Stimulated activated CD4-positive, alpha-beta T cell treated with anti-CD3 and anti-CD28 coated beads, Interleukin-1b, Interleukin-23, amount 100 ng/mL, for 4 hours (primary cell): ENCODE measurements around the gene RAD51B.
"Not testable (repeated sequence)": the region's sequence is repeated elsewhere in the genome, so short reads cannot be mapped to it uniquely, and the experiment has no call there.

ENCODE experiments used
- DNase-seq, 2 donors: peaks; one replicate each; pipeline ENCODE4 v3.0.0-alpha.2; 2020; ENCODE audit warnings: low read depth in 2 of 2

RAD51B gene

DNA sequence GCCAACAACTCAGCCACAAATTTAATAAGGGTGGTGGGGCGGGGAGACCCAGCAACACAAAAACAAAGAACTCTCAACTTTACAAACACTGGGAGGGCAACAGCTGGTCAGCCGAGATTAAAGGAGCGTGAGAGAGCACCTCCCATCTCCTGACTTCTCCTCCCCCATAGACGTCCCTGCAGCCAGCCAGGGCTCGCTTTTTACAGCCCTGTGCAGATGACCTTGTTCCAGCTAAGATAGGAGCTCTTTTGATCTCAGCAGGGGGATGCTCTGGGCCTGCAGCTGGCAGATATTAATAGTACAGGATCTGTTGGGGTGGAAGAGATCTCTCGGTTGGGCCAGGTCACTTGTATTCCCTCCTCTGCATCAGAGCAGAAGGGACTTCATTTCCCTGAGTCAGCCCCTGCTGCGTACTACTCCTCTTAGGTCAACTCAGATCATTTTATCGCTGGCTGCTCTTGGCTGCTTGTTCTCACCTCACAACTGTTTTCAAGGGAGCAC, 475.8 kb downstream of the RAD51B start:
- DNase-seq, result no peak

DNA sequence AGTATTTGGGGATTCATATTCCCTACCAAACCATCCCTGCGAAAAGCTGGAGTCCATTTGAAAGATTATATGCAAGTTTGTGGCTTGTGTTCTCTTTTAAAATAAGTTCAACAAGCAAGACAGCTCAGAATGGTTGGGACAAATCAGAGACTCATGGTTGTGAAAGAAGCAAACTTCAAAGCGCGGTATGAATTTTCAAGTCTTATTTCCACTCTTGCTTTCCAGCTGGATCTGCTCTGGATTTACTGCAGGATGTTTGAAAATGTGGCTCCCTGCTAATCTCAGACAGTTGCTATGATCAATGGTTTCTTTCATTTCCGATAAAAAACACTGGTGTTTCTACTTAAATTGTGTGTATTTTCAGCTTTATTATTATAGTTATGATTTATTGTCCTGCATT, 477.5 kb downstream of the RAD51B start:
- no peak for DNase-seq

DNA sequence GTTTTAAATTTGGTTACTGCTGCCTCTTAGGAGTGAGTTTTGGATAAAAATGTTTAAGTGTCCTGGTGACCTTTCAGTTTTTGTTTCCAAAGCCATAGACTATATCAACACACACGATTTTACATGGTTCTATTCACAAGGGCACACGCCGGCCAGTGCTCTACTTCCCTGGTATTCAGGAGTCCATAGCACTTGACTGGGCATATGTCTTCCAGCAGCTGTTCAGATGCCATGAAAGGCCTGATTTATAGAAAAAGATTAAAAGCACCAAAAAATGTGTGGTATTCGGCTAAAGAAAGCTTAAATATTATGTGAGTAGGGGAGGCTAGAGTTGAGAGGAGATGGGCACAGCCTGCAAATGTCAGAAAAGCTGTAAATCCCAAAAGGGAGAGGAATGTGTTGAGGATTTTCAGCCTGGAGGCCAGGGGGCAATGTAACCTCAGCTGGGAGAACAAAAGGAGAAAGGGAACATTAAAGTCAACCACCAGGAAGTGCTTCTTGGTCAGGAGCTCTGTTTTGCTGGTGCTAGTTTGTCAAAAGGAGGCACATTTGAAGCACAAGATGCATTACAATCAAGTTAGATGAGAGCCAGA, 478.4 kb downstream of the RAD51B start:
- DNase-seq, result no peak

DNA sequence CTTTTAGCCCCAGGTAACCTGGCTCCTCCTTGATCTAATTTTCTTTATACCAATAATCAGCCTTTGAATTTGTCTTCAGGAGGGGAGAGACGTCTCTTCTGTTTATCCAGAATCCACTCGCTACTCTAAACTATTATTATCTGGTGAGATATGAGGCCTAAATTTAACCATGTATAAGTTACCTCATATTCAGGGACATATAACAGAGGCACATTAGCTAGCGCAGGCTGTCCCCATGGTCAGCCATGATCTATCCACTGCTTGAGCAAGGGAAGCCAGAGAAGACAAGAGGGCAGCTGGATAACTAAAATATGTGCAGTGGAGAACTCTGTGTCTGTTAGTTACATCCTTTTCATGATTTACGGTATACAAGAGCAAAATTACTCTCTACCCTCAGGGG, 481.0 kb downstream of the RAD51B start:
- no peak for DNase-seq

DNA sequence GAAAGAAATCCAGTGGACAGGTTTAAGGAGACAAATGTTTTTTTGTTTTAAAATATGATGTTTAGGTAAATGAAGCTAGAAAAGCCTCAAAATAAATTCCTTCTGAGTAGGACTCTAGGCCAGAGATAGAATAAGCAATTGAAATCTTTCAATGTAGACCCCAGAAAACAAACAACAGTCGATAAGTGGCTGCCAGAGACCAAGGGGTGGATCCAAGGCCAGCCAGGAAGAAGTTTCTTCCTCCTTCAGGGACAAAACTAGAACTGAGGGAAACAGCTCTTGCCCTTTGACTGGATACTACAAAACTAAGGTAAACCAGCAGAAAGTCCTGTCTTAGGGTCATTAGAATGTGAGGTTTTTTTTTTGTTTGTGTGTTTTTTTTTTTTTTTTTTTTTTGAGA, 481.6 kb downstream of the RAD51B start:
- no peak for DNase-seq

DNA sequence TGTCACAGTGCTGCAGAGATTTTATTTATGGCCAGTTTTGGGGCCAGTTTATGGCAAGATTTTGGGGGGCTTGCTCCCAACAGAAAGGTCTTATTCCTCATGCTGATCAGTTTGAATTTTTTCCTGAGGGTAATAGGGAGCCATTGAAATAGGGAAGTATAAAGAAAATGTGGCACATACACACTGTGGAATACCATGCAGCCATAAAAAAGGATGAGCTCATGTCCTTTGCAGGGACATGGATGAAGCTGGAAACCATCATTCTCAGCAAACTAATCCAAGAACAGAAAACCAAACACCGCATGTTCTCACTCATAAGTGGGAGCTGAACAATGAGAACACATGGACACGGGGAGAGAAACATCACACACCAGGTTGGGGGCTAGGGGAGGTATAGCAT, 483.4 kb downstream of the RAD51B start:
- DNase-seq, result not testable (repeated sequence)

DNA sequence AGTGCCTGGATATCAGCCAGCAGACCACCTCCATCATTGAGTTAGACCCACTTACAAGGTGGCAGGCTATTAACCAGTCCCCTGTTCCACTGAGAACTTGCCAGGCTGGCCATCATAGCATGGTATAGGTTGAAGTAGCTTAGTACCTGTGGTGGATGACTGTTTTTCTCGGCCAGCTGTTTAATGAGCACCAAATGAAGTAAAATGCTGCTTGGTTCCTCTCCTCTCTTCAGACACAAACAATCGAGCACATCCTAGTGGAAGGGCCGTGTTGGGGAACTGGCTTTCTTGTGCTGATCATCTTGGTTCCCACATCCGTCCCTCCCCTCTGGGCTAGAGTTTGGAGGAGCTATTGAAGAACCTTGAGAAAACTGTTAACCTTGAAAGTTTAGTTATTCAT, 486.2 kb downstream of the RAD51B start:
- DNase-seq, result no peak

DNA sequence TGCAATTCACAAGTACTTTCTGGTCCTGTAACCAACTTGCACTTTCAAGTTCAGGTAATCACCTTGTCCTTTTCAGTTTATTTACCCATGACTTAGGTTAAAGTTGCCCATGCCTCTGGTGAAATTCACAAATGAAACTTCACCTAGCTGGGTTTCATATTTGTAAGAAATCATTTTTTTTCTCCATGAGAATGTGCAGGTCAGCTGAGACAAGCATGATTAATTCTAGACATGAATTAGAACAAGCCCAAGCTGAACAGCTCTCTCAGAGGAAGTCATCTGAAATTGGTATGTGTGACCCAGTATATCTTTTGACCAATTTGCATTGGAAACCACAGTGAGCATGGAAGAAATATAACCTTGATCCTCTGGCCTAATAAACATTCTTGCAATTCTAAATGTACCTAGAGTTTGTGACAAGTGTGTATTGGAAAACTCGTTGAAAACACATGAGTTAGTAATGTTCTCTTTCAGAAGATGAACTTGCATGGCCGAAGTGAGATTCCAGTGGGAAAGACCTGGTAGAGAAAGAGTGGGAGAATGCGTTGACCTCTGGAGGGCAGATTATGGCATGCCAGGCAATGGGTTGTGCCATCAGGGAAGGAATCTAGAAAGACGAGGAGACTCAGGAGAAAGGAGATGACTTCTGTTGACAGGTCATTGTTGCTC, 486.8 kb downstream of the RAD51B start:
- no peak for DNase-seq

DNA sequence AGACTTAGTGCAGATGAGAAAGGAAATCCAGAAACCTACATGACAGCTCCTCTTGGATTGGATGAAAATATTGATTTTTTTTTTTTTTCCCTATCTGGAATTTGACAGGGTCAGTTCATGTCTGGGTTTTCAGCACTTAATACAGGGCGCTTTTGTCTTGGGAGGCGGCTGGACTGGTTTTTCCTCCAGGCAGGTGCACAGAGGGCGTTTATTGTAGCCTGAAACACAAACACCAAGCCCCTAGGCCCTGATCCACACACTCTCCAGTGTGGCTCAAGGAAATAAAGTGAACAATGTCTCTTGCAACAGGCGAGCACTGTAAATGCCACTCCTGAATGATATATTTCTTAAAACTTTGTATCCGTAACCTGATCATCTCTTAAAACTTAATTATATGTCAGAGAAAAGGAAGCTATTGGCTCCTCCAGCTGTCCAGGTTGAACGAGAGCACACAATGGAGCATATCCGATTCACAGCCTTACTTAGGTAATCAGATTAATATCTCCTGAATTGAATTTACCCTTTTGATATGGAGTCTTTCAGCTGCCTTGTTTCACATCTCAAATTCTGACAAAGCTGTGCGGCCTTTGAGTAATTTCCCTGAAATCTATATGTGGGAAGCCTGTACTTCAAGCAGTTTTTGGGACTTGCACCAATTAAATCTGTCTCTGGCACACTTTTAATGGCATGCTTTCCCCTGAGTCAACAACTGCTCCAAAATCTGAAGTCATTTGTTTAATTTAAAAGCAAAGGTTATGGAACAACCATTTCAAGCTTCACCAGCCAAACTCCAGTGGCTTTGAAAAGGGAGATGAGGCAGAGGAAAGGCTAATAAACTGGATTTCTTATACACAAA, 487.6 kb downstream of the RAD51B start:
- DNase-seq, result no peak

DNA sequence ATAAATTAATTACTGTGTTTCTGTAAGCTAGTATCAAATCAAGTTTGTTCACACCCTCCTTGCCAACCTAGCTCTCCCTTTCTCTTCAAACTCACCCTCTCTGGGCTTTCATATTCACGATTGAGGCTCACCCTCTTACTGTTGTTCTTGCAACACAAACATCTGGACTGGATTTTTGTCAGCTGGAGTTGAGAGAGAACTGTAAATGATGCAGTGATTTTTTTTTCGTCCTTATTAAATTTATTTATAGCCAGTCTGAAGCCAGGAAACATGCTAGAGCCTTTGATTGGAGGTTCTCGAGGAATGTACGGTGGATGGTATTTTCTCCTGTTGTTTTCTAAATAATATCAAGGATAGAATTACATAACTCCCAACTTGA, 488.2 kb downstream of the RAD51B start:
- DNase-seq, result no peak

DNA sequence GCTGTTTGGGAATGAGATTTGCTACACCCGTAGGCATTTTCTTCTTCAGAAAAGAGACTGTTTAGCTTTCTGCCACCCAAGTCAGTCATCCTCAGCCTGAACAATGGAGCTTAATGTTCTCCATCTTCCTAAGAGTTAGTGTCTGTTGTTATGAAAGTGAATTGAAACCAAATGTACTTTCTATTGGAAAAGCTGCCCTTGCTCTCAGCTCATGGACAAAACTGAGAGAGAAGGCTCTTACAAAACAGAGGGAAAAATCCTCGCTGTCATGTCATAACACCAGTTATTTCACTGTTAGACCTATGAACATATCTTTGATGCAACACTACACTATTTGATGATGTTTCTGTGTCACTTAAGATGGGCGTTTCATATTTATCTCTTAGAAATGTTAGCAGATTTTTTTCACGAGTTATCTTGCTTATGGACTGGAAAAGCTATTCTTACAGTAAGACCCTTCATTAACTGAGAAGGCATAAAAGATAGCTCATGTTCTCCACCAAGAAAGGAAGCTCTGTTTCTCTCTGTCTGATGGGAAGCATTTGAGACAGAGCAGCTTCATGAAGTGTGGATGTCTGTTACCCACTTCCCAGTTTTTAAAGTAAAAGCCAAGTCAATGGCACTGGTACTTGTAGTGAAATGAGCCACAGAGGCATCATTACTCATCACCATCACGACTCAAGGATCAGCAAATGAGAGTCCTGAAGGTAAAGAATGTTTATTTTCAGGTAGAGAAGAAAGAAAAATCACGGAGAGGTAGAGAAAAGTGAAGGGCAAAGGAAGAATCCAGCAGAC, 489.3 kb downstream of the RAD51B start:
- DNase-seq, result no peak

DNA sequence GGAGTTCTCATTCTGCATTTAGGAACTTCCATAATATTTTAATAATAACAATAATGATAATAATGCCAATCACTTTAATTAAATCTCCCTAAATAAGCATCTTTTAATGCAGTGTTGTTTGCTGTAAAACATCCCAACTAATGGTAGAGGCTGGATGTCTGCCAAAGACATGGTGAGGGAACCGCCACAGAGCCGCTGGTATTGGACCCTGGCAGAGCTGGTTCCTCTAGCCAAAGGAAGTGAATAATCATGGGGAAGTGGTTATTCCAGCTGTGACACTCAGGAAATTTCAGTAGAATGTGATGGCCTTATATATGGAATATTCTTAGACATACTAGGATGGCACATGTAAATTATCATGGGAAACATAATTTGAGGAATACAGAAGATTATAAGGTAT, 490.0 kb downstream of the RAD51B start:
- DNase-seq, result no peak

DNA sequence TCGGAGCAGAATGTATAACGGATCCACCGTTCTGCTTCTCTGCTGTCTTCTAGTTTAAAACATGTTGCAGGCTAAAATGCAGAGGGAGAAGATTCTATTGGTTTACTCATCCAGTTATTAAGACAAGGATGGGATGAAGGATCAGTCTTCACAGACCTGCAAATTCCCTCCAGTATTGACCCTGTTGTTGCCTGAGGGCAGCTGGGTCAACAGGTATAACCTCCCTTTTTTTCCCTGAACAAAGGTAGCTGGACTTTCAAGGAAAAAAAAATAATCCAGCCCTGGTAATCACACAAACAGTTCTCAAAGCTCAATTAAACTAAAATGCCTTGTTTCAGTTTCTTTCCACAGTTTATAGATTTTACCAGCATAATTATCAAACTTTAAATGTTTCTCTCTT, 492.7 kb downstream of the RAD51B start:
- no peak for DNase-seq

DNA sequence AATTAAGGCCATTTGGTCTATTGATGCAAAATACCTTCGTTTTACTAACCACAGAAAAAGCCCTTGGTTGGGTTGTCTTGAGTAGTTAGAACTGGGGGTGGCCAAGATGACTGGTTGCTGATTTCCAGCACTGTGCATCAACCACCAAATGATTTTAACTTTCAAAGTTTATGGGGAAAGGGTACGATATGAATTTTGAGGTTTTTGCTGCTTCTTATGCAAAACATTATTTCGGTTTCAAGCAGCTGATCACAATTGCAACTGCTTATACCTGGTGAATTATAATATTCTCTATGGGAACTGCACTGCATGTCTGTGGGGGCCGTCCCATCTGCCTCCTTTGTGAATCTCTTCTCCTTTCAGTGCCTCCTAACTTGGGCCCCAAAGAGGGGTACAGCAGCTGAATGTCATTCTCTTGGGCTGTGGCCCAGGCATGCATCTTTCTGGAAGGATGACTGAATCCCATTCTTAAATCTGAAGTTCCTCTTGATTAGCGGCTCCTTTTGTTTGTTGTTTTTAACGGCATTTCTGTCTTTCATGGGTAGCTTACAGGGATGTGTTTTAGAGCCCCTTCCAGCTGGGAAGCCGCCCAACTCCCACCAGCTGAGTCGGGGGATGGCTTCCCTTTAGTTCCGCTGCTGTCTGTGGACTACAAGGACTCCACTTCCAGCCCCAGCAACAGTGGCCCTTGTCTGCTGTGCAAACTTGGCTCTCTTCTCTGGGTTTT, 493.5 kb downstream of the RAD51B start:
- DNase-seq, result peak in 1 of 2 donors; percentile 24

DNA sequence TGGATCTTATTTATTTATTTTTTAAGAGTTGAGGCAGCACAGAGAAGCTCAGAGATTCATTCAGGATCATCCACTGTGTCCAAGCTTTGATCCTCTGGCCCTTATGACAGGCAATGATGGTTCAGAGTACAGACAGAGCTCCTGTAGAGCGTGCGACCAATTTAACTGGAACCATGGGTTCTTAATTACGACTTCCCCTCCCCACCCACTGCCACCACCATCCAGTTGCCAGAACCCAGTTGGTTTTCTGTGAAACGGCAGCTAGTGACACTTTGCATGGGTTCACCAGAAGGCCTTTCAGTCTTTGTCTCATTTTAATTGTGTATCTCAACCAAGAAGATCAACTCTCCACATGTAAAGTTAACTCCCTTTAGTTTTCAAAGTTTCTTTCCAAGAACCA, 495.1 kb downstream of the RAD51B start:
- DNase-seq, result no peak

DNA sequence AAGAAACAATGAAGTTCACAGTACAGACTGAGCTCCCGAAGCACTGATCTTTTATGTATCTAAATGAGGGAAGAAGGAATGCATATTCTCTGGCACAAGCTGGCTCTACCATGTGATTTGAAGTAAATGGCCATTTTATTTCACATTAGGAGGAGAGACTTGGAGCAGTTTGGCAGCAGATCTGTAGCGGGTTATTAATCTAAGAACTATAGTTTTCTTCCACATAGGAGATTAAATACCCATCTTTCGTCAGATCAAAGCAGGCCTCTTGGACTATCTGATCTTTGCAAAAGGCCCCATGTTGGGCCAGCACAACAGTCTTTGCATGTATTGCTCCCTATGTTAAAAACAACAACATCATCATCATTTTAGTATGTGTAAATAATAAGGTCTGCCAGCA, 495.5 kb downstream of the RAD51B start:
- no peak for DNase-seq

DNA sequence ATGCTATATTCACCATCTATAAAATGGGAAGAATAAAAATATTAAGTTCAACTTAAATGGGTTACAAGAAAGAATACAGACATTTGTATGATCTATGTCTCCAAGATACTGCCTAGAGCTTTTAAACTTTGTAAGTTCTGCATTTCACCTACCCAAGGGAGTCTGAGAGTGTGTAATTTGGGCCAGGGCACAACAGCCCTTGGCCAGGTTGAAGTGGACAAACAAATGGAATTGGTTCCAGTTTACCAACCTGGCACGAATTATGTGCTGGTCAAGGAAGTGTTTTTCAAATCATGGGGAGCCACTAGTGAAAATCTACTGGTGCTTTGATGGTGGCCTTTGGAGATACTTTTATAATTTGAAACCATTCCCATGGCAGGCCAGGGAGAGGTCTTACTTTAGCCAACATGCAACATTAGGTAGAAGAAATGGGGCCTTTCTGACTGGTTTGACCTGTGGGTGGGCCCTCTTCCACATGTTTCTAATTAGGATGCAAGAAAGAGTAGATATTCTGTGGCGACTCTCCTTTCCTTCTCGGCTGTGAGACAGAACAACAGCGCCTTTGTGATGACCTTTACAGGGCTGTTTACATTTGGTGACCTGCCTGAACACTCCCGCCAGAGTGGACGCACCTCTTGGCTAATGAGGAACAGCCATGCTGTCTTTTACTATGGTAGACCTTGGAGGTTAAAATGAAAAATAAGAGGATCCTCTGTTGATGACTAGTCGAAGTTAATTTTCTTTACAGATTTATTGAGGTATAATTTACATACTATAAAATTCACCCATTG, 496.7 kb downstream of the RAD51B start:
- no peak for DNase-seq

DNA sequence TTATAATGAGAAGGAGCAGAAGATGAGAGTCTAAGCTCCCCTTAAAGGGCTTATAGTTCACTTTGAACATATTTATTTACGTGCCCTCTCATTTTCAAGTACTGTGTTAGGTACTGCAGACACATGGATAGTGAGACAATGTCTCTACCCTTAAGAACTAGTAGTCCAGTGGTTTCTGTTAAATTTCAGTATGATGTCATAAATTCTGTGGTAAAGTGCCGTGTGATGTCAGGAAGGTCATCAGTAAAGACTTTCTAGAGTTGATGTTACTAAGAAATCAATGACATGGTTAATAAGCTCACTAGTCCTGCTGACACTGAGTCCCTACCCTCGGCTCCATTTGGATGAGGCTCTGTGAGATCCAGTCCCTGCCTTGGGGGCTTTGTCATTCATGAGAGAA, 497.7 kb downstream of the RAD51B start:
- DNase-seq, result no peak

DNA sequence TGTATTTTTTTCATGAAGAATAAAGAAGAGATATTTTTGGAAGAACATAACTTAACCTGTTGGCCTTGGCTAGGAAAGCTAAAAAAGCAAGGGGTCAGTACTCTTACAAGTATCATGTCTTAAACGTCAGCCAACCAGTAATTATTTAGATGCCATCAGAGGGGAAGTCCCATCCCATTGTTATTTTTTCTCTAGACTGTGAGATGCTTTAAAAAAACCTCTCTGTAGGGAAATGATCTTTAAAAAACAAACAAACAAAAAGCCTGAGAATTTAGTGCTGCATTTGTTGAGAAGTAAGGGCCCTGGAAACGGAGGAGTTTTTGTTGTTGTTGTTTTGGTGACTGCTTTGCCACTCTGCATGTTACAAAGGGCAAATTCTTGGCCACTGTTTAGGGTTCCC, 499.2 kb downstream of the RAD51B start:
- no peak for DNase-seq

DNA sequence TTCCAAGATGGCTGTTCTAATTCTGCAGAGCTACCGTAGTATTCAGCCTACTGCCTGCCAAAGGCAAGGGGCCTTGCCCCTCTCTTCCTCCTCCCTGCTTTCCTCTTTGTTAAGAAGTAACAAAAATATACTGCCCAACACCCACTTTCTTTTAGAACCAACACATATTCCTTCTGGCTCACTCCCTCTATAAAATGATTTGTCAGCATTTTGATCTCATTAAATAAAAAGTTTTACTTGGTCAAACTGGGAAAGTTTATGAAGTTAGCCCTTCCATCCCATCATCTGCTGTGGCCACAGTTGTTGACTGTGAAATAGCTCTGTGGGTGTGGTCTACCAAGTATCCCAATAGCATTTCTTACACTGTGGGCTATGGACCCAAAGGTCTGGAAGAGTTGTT, 500.9 kb downstream of the RAD51B start:
- DNase-seq, result no peak
